Measurements from ENCODE around the gene PIP4P1. TPM values are rescaled to one million over a fixed set of nuclear protein-coding genes. Genes with fewer than 3 reads are reported as not detected.

The PIP4P1 gene
- total and polyA plus RNA-seq, 10 of the 15 experiments (the other 5 are each of a cell fraction or from before 2014, with no cell fraction given), result 19.1 to 47.4 (median 39.7) TPM

- TF ChIP-seq KDM1A (IDR thresholded peaks at IDR 0.05; ENCODE audit: borderline replicate concordance) (no peak), HSF1 (IDR thresholded peaks at IDR 0.05; ENCODE audit: low read depth, low read length) (0 out of 2 replicates have a peak, but pooled peaks have one; percentile 5), GABPA (IDR thresholded peaks at IDR 0.05; ENCODE audit: low read depth) (no peak), SMC3 (IDR thresholded peaks at IDR 0.05; ENCODE audit: borderline replicate concordance, low read length) (no peak; the same call in 1 of the 2 replicates), PKNOX1 (IDR thresholded peaks at IDR 0.05) (peak; percentile 68), SP1 (IDR thresholded peaks at IDR 0.05; ENCODE audit: low read depth, low read length) (peak; percentile 74), NR2C1 (IDR thresholded peaks at IDR 0.05) (no peak), ATF7 (IDR thresholded peaks at IDR 0.05; ENCODE audit: low read depth) (peak; percentile 64), HDAC2 (IDR thresholded peaks at IDR 0.05) (no peak; the same call in 1 of the 2 replicates), E2F8 (IDR thresholded peaks at IDR 0.05; ENCODE audit: low read depth, partially characterized antibody) (peak; percentile 42), RFX5 (IDR thresholded peaks at IDR 0.05; ENCODE audit: low read depth, low read length) (no peak; the same call in none of the 2 replicates), TCF12 (IDR thresholded peaks at IDR 0.05; ENCODE audit: low read depth, low read length) (0 out of 2 replicates have a peak, but pooled peaks have one; percentile 48), SPI1 (IDR thresholded peaks at IDR 0.05; ENCODE audit: borderline replicate concordance, insufficient read depth, low read depth, low read length) (no peak), CBFB (IDR thresholded peaks at IDR 0.05; ENCODE audit: low read depth) (peak; percentile 80), POLR2AphosphoS5 (IDR thresholded peaks at IDR 0.05; ENCODE audit: low read length) (peak; percentile 98), ZNF622 (IDR thresholded peaks at IDR 0.05) (no peak), DPF2 (IDR thresholded peaks at IDR 0.05) (no peak; the same call in none of the 2 replicates), ZNF592 (IDR thresholded peaks at IDR 0.05) (peak; percentile 60; the same call in 1 of the 2 replicates)
Observed at GRCh38 chr14:20454516-20455354, 6.5 kb downstream of the PIP4P1 start, which contains the start of the genes APEX1 and OSGEP (continued).
